Thyroid gland (tissue), 4 donors: ENCODE measurements around the gene NNMT. TPM values are rescaled to one million over a fixed set of nuclear protein-coding genes. Genes with fewer than 3 reads are reported as not detected.

Source experiments
- DNase-seq, 2 donors: peaks; one replicate each; pipeline ENCODE4 v3.0.0-alpha.2; 2019
- H3K27ac ChIP-seq, 3 donors: fragments of 200-600 bp; sonication (generic); 1 replicate in 2 of 3; 2 replicates in 1 of 3; pipeline ENCODE4 v1.5.1; 2016 to 2019; ENCODE audit warnings: mild to moderate bottlenecking in 1 of 3, moderate library complexity in 1 of 3
- H3K27me3 ChIP-seq: fragments of 200-600 bp; sonication (generic); one replicate; pipeline ENCODE4 v1.5.1; 2019
- H3K36me3 ChIP-seq, 2 donors: fragments of 200-600 bp; sonication (generic); one replicate each; pipeline ENCODE4 v1.5.1; 2016 to 2019
- H3K4me1 ChIP-seq, 2 donors: fragments of 200-600 bp; sonication (generic); one replicate each; pipeline ENCODE4 v1.5.1; 2017 to 2019
- H3K4me3 ChIP-seq, 3 donors: fragments of 200-600 bp; sonication (generic); replicated peaks in 1 of 3; 1 replicate in 2 of 3; 2 replicates in 1 of 3; pipeline ENCODE4 v1.5.1; 2016; ENCODE audit warnings: mild to moderate bottlenecking in 1 of 3
- H3K9me3 ChIP-seq: fragments of 200-600 bp; sonication (generic); one replicate; pipeline ENCODE4 v1.5.1; 2017
- CTCF ChIP-seq, 6 experiments: fragments of 200-600 bp in 3 of 6; fragments of 450-650 bp in 3 of 6; sonication (generic) in 3 of 6; IDR thresholded peaks; one replicate each; pipeline ENCODE4 v1.5.1; 2016 to 2019; ENCODE audit warnings: antibody characterized with exemption in 6 of 6, mild to moderate bottlenecking in 2 of 6, inconsistent platforms in 1 of 6, moderate library complexity in 1 of 6
- POLR2A ChIP-seq, 2 donors: fragments of 450-650 bp; IDR thresholded peaks; one replicate each; pipeline ENCODE4 v1.6.1; 2017; ENCODE audit warnings: antibody characterized with exemption in 2 of 2, mild to moderate bottlenecking in 2 of 2, moderate library complexity in 1 of 2
- WGBS, 2 donors: methylation state at CpG; one replicate each; pipeline ENCODE4 v1.1.5; 2017; 5-methylcytosine and 5-hydroxymethylcytosine counted together
- intact Hi-C: fragments of 100-400 bp; cut with DNase I; formaldehyde crosslinking; loops from one replicate; pipeline ENCODE4 v1.15.1; 2023
- total RNA-seq, 4 donors: library from RNA; depleted of rRNA; stranded (reverse); fragments of >200 nt; gene quantifications; one replicate each; pipeline ENCODE4 v1.2.3, GENCODE V29; 2016

NNMT gene
- total RNA-seq, 4 donors from 2014 or later: 78.1 to 459 (median 185) TPM

DNA sequence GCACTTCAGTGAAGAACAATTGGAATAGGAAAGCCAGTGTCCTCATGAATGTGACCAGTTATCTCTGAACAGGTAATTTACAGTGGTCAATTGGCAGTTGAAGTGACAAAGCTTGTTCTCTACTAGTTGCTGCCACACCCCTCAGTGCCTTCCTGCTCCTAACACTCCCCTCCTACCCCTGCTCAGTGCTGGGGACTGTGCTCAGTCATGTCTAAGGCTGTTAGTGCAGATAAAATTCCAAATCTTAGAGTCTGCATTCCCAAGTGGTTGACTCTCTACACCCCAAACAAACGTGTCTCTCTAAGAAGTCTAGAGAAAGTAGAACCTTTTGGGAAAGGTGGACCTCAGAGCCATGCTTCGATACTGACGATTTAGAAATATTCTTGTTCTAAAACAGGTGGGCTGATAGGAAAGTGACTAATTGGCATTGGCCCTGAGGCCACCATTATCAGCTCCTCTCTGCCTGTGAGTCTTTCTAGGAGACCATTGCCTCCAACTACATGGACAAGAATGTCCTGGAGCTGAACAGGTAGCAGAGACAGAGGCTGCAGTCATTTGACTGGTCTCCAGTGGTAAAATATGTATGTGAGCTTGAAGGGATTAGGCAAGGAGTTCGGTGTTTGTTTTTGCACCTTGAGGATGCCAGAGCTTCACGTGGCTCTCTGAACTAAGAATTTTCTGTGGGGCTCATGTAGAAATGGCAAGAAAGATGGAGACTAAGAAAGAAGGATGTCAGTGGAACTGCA is 22.1 kb upstream of the NNMT start:
- Histone ChIP-seq H3K27me3 (no peaks in the 10 kb centered on the region), H3K36me3 (no peaks in the 10 kb centered on the region), H3K27ac (no peak overlapping the region), H3K4me3 (no peak overlapping the region), H3K9me3 (no peaks in the 10 kb centered on the region), H3K4me1 (no peaks in the 10 kb centered on the region)
- DNase-seq: no peak
- WGBS, 2 donors: 63 to 77% methylated on average over 5 of the region's 5 CpGs
- intact Hi-C loops: no loop called here
- TF ChIP-seq CTCF (IDR thresholded peaks at IDR 0.05): no peak
- no peak for TF ChIP-seq POLR2A (IDR thresholded peaks at IDR 0.05)

DNA sequence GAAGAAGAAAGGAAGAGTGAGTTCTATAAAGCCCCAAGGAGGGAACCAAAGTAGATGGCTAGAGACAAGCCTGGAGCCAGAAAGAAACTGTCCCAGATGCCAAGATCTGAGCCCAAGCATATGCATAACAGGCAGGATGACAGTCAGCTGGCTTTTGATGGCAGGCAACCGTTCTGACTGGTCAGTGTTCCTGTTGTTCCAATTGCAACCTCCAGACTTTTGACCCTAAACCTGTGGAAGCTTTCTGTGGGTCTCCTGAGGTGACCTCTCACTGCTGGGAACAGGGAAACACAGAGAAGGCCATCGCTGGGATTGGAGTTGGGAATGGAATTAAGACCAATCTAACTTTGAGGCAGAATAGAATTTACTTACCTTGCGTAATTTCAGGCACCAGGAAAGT is 21.6 kb upstream of the NNMT start:
- H3K27ac ChIP-seq: no peak overlapping the region
- TF ChIP-seq CTCF (IDR thresholded peaks at IDR 0.05): no peak
- no peak for TF ChIP-seq POLR2A (IDR thresholded peaks at IDR 0.05)
- H3K36me3 ChIP-seq: no peaks in the 10 kb centered on the region
- no peaks in the 10 kb centered on the region for H3K27me3 ChIP-seq
- H3K4me3 ChIP-seq: no peak overlapping the region
- DNase-seq: no peak
- intact Hi-C loops: no loop called here
- no peaks in the 10 kb centered on the region for H3K4me1 ChIP-seq
- H3K9me3 ChIP-seq: no peaks in the 10 kb centered on the region
- 79 to 88% methylated on average over 3 of the region's 3 CpGs for WGBS, 2 donors

DNA sequence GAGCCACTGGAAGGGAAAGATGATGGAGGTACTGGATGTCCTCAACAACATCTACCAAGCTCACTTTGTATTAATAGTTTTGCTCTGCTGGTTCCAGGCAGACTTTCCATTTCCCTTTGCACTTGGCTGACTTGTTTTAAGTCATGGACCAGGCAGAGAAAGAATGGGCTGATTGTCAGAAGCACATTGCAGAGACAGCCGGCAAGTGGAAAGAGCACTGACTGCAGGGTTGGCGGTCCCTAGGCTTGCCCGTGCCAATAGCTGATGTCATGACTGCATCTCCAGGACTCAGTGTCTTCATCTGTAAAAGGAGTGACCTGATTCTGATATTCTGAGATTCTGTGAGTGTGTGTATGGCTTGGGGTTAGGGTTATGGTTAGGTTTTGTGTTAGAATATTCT is 20.9 kb upstream of the NNMT start:
- WGBS, 2 donors: 71 to 80% methylated on average over 3 of the region's 3 CpGs
- H3K36me3 ChIP-seq: no peaks in the 10 kb centered on the region
- TF ChIP-seq CTCF (IDR thresholded peaks at IDR 0.05) (no peak), POLR2A (IDR thresholded peaks at IDR 0.05) (no peak)
- DNase-seq: no peak
- no peak overlapping the region for H3K27ac ChIP-seq
- peaks cover 0 to 3% of the 10 kb centered on the region in 2 donors for H3K4me1 ChIP-seq
- H3K27me3 ChIP-seq: no peaks in the 10 kb centered on the region
- intact Hi-C loops: no loop called here
- no peaks in the 10 kb centered on the region for H3K9me3 ChIP-seq
- H3K4me3 ChIP-seq: no peak overlapping the region

- H3K9me3 ChIP-seq: no peaks in the 10 kb centered on the region
- 35 to 46% methylated on average over 5 of the region's 5 CpGs for WGBS, 2 donors
- H3K27me3 ChIP-seq: no peaks in the 10 kb centered on the region
- TF ChIP-seq CTCF (IDR thresholded peaks at IDR 0.05) (no peak), POLR2A (IDR thresholded peaks at IDR 0.05) (no peak)
- H3K36me3 ChIP-seq: no peaks in the 10 kb centered on the region
- intact Hi-C loops: no loop called here
- peaks cover 0 to 11% of the 10 kb centered on the region in 2 donors for H3K4me1 ChIP-seq
- no peak for DNase-seq
- no peak overlapping the region for H3K4me3 ChIP-seq
- no peak overlapping the region for H3K27ac ChIP-seq
These were observed 20.1 kb upstream of the NNMT start for GRCh38 chr11:114276077-114276476.

DNA sequence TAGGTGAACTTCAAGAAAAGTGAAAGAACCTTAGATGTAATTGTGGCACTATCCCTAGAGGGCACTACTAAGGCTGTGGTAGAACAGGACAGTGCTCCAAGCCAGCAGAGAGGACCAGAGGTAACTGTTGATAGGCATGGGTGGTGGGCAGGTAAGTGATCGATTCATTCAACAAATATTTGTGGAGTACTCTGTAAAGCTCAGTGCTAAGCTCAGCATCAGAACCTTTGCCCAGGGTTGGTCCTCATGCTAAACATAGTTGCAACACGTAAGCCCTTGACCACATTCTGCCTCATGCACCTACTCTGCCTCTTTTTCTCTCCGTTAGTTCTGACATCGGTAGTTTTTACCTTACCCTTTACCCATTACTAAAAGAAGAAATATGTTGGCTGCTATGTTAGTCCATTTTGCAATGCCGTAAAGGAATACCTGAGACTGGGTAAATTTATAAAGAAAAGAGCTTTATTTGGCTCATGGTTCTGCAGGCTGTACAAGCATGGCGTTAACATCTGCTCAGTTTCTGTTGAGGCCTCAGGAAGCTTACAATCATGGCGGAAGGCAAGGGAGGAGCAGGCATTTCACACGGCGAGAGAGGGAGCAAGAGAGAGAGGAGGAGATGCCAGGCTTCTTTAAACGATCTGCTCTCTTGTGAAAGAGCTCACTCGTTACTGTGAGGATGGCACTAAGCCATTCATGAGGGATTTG is 18.4 kb upstream of the NNMT start:
- TF ChIP-seq CTCF (IDR thresholded peaks at IDR 0.05) (no peak), POLR2A (IDR thresholded peaks at IDR 0.05) (no peak)
- Histone ChIP-seq H3K36me3 (no peaks in the 10 kb centered on the region), H3K9me3 (no peaks in the 10 kb centered on the region), H3K4me3 (no peak overlapping the region), H3K27ac (no peak overlapping the region), H3K27me3 (no peaks in the 10 kb centered on the region), H3K4me1 (peaks cover 0 to 18% of the 10 kb centered on the region in 2 donors)
- no peak for DNase-seq
- intact Hi-C loops: no loop called here
- 87 to 88% methylated on average over 11 of the region's 11 CpGs for WGBS, 2 donors
